Measurements from ENCODE around the gene KLHL5. TPM values are rescaled to one million over a fixed set of nuclear protein-coding genes. Genes with fewer than 3 reads are reported as not detected.
"Not testable (repeated sequence)": the region's sequence is repeated elsewhere in the genome, so short reads cannot be mapped to it uniquely, and the experiment has no call there.

Gene KLHL5
- total RNA-seq, 1 donor from 2014 or later, result 48.2 TPM

- DNase-seq (ENCODE audit: low spot score) (no peak), ATAC-seq (no peak)
- intact Hi-C loops (cut with DNase I), result no loop called here
Measured at GRCh38 chr4:39068907-39069306, 6.9 kb downstream of the KLHL5 start.

- intact Hi-C loops (cut with DNase I), result no loop called here
- DNase-seq (ENCODE audit: low spot score) (no peak), ATAC-seq (no peak)
Measured at GRCh38 chr4:39078829-39079228, 16.8 kb downstream of the KLHL5 start.

GRCh38 chr4:39083164-39083563, 21.1 kb downstream of the KLHL5 start:
- intact Hi-C loops (cut with DNase I), result no loop called here
- ATAC-seq (no peak), DNase-seq (ENCODE audit: low spot score) (no peak)

GRCh38 chr4:39085891-39086290, 23.9 kb downstream of the KLHL5 start:
- intact Hi-C loops (cut with DNase I), result no loop called here
- peak; percentile 39 for ATAC-seq
- no peak for DNase-seq (ENCODE audit: low spot score)

GRCh38 chr4:39096847-39097246, 34.8 kb downstream of the KLHL5 start:
- intact Hi-C loops (cut with DNase I), result no loop called here
- ATAC-seq (no peak), DNase-seq (ENCODE audit: low spot score) (no peak)

- DNase-seq (ENCODE audit: low spot score) (no peak), ATAC-seq (no peak)
Measured at GRCh38 chr4:39097290-39097689, 35.3 kb downstream of the KLHL5 start.

GRCh38 chr4:39102297-39102696, 40.3 kb downstream of the KLHL5 start:
- DNase-seq (ENCODE audit: low spot score) (no peak), ATAC-seq (no peak)
- intact Hi-C loops (cut with DNase I), result no loop called here

More at GRCh38 chr4:39097290-39097689, 35.3 kb downstream of the KLHL5 start:
- intact Hi-C loops (cut with DNase I), result no loop called here

- intact Hi-C loops (cut with DNase I), result no loop called here
- ATAC-seq, result no peak
- no peak for DNase-seq (ENCODE audit: low spot score)
Measured at GRCh38 chr4:39103291-39103690, 41.3 kb downstream of the KLHL5 start.

- intact Hi-C loops (cut with DNase I), result no loop called here
- ATAC-seq, result no peak
- DNase-seq (ENCODE audit: low spot score), result no peak
Measured at GRCh38 chr4:39104255-39104654, 42.2 kb downstream of the KLHL5 start.

GRCh38 chr4:39106011-39106410, 44.0 kb downstream of the KLHL5 start:
- DNase-seq (ENCODE audit: low spot score), result no peak
- intact Hi-C loops (cut with DNase I), result no loop called here
- ATAC-seq, result no peak

- no peak for DNase-seq (ENCODE audit: low spot score)
- no peak for ATAC-seq
- intact Hi-C loops (cut with DNase I), result no loop called here
Measured at GRCh38 chr4:39114436-39114835, 52.4 kb downstream of the KLHL5 start.

- ATAC-seq, result no peak
- intact Hi-C loops (cut with DNase I), result no loop called here
Measured at GRCh38 chr4:39118034-39118658, 56.1 kb downstream of the KLHL5 start.

GRCh38 chr4:39120418-39120817, 58.4 kb downstream of the KLHL5 start:
- intact Hi-C loops (cut with DNase I), result no loop called here
- no peak for DNase-seq (ENCODE audit: low spot score)
- no peak for ATAC-seq

More at GRCh38 chr4:39118034-39118658, 56.1 kb downstream of the KLHL5 start:
- no peak for DNase-seq (ENCODE audit: low spot score)

- ATAC-seq, result no peak
- intact Hi-C loops (cut with DNase I), result no loop called here
- no peak for DNase-seq (ENCODE audit: low spot score)
Measured at GRCh38 chr4:39124885-39125599, 63.0 kb downstream of the KLHL5 start.

GRCh38 chr4:39125600-39125985, 63.6 kb downstream of the KLHL5 start:
- no peak for ATAC-seq

GRCh38 chr4:39126256-39127095, 64.4 kb downstream of the KLHL5 start:
- DNase-seq (ENCODE audit: low spot score) (no peak), ATAC-seq (no peak)
- intact Hi-C loops (cut with DNase I), result no loop called here

More at GRCh38 chr4:39125600-39125985, 63.6 kb downstream of the KLHL5 start:
- intact Hi-C loops (cut with DNase I), result no loop called here
- DNase-seq (ENCODE audit: low spot score), result no peak

- intact Hi-C loops (cut with DNase I), result no loop called here
- no peak for DNase-seq (ENCODE audit: low spot score)
- no peak for ATAC-seq
Measured at GRCh38 chr4:39133623-39134022, 71.6 kb downstream of the KLHL5 start.

GRCh38 chr4:39134683-39135306, 72.8 kb downstream of the KLHL5 start:
- intact Hi-C loops (cut with DNase I), result no loop called here
- ATAC-seq (no peak), DNase-seq (ENCODE audit: low spot score) (no peak)

GRCh38 chr4:39138227-39138626, 76.2 kb downstream of the KLHL5 start:
- ATAC-seq; DNase-seq (ENCODE audit: low spot score); intact Hi-C loops (cut with DNase I): not testable (repeated sequence)
